NAMALWA (cell line): Measurements from ENCODE around the gene PPP4R2.

ENCODE experiments used
- DNase-seq: peaks from one replicate; pipeline ENCODE4 v3.0.0-alpha.2; 2015; ENCODE audit warnings: low spot score

The PPP4R2 gene

GRCh38 chr3:72996473-72997333 lies at the start of gene PPP4R2:
Gene PPP4R2 (plus strand): TSS chr3:72996811. CDS start chr3:72997038, 227 bp downstream.
- peak; percentile 81 for DNase-seq

GRCh38 chr3:72947715-72948490 lies 48.7 kb upstream of the PPP4R2 start:
- no peak for DNase-seq

GRCh38 chr3:72949016-72949415 lies 47.6 kb upstream of the PPP4R2 start:
- DNase-seq = no peak

- no peak for DNase-seq
Observed at GRCh38 chr3:72950372-72950771, 46.2 kb upstream of the PPP4R2 start.

GRCh38 chr3:72950801-72951200 lies 45.8 kb upstream of the PPP4R2 start:
- no peak for DNase-seq

- DNase-seq = no peak
Observed at GRCh38 chr3:72951259-72951722, 45.3 kb upstream of the PPP4R2 start.

- DNase-seq = no peak
Observed at GRCh38 chr3:72953325-72953956, 43.2 kb upstream of the PPP4R2 start.

- DNase-seq = no peak
Observed at GRCh38 chr3:72957297-72957696, 39.3 kb upstream of the PPP4R2 start.

- DNase-seq = no peak
Observed at GRCh38 chr3:72959336-72959735, 37.3 kb upstream of the PPP4R2 start.

GRCh38 chr3:72960812-72961518 lies 35.6 kb upstream of the PPP4R2 start:
- no peak for DNase-seq

GRCh38 chr3:72961752-72962151 lies 34.9 kb upstream of the PPP4R2 start:
- DNase-seq = no peak

- DNase-seq = no peak
Observed at GRCh38 chr3:72962317-72962716, 34.3 kb upstream of the PPP4R2 start.

- DNase-seq = no peak
Observed at GRCh38 chr3:72964633-72965032, 32.0 kb upstream of the PPP4R2 start.

- DNase-seq = no peak
Observed at GRCh38 chr3:72968266-72968664, 28.3 kb upstream of the PPP4R2 start.

GRCh38 chr3:72969766-72970165 lies 26.8 kb upstream of the PPP4R2 start:
- no peak for DNase-seq

GRCh38 chr3:72970942-72971341 lies 25.7 kb upstream of the PPP4R2 start:
- no peak for DNase-seq

- DNase-seq = no peak
Observed at GRCh38 chr3:72972706-72973030, 23.9 kb upstream of the PPP4R2 start.

- DNase-seq = no peak
Observed at GRCh38 chr3:72973031-72973723, 23.4 kb upstream of the PPP4R2 start.

GRCh38 chr3:72973786-72974185 lies 22.8 kb upstream of the PPP4R2 start:
- no peak for DNase-seq

- no peak for DNase-seq
Observed at GRCh38 chr3:72974956-72975355, 21.7 kb upstream of the PPP4R2 start.

- DNase-seq = no peak
Observed at GRCh38 chr3:72976281-72976741, 20.3 kb upstream of the PPP4R2 start.
